ENCODE results near the gene NELFCD.

DNA sequence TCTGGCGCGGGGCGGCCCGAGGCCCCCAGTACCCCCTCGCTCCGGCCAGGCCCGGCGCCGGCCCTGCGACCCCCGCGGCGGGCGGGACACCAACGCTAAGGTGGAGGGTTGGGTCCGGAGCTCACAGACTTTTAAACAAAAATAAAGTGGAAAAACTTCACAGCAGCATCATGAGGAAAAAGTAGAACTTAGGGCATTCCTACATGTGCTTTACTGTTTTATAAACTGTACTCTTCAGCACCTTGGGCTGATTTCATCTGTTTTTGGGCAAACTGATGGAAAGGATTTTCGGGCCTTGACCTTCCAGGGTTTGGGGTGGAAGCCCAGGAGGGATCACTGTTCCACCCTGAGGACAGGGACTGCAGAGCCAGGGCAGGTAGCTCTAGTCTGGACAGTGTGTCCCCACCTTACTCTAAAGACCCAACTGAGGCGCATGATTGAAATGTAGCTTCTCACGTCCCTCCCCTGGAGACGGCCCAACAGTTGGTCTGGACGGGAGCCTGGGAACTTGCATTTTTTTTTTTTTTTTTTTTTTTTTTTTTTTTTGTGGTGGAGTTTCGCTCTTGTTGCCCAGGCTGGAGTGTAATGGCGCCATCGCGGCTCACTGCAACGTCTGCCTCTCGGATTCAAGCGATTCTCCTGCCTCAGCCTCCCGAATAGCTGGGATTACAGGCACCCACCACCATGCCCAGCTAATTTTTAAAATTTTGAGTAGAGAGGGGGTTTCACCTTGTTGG is 740 bp downstream of the NELFCD start:
- TF ChIP-seq, protein P1, sequence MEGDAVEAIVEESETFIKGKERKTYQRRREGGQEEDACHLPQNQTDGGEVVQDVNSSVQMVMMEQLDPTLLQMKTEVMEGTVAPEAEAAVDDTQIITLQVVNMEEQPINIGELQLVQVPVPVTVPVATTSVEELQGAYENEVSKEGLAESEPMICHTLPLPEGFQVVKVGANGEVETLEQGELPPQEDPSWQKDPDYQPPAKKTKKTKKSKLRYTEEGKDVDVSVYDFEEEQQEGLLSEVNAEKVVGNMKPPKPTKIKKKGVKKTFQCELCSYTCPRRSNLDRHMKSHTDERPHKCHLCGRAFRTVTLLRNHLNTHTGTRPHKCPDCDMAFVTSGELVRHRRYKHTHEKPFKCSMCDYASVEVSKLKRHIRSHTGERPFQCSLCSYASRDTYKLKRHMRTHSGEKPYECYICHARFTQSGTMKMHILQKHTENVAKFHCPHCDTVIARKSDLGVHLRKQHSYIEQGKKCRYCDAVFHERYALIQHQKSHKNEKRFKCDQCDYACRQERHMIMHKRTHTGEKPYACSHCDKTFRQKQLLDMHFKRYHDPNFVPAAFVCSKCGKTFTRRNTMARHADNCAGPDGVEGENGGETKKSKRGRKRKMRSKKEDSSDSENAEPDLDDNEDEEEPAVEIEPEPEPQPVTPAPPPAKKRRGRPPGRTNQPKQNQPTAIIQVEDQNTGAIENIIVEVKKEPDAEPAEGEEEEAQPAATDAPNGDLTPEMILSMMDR (IDR thresholded peaks at IDR 0.05), result no peak
- TF ChIP-seq POLR2A (IDR thresholded peaks at IDR 0.05), result no peak

Measured in thyroid gland (tissue), 4 donors.